Fibroblast of pulmonary artery (primary cell): ENCODE measurements around the gene JPT1.

Experiments used
- DNase-seq: peaks from one replicate; pipeline ENCODE4 v3.0.0-alpha.2; 2010; ENCODE audit warnings: low read depth
- H3K4me3 ChIP-seq: replicated peaks from 2 replicates; pipeline ENCODE4 v1.5.1; 2011; ENCODE audit warnings: low read depth, mild to moderate bottlenecking, control low read depth, low read length, moderate library complexity
- CTCF ChIP-seq: IDR thresholded peaks from 2 replicates; pipeline ENCODE4 v1.5.1; 2011; ENCODE audit warnings: mild to moderate bottlenecking, control low read depth, low read length, inconsistent platforms; ENCODE audit errors: missing control alignments

Gene JPT1

DNA sequence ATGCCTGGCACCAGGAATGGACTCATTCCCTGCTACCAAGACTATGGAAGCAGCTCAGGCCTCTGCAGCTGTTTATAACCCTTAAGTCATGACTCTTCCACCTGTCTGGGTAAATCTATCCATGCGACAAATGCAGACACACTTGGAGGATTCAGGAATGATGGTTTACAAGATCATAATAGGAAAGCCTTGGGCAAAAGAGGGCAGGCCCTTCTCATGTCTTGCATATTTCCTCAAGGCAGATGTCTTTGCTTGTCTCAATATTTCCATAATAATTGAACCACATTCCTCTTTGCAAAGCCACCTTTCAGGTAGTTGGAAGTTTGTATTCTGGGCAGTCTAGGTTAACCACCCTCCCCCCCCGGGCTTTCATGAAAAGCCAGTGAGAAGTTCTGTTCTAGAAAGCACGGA lies 884 bp upstream of the JPT1 start:
- TF ChIP-seq CTCF = no peak
- DNase-seq = no peak
- no peak overlapping the region for H3K4me3 ChIP-seq

DNA sequence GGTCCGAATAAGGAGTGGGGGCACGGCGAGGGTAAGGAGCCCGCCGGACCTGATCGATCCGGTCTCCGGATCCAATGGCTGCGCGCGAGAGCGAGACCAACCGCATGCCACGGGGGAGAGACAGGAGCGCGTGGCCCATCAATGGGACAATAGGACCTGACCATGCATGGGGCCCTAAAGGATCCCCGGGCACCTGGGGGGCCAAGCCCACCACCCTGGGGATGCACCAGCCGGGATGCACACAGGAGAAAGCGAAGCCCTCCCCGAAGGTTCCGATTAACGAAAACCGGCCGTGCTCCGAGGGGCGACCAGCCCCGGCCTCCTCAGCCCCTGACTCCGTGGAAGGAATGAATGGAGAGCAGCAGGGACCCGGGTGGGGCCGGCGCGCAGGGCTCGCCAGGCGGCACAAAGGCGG lies 525 bp downstream of the JPT1 start:
- H3K4me3 ChIP-seq = peak overlapping the region; percentile 86
- no peak for TF ChIP-seq CTCF
- DNase-seq = no peak

GRCh38 chr17:75152922-75153779 lies 1.2 kb downstream of the JPT1 start:
- peak overlapping the region; percentile 86 for H3K4me3 ChIP-seq
- DNase-seq = peak; percentile 24
- no peak for TF ChIP-seq CTCF

- peak overlapping the region; percentile 86 for H3K4me3 ChIP-seq
- DNase-seq = peak; percentile 11
- TF ChIP-seq CTCF = no peak
Measured at GRCh38 chr17:75152523-75152921, 1.8 kb downstream of the JPT1 start.

DNA sequence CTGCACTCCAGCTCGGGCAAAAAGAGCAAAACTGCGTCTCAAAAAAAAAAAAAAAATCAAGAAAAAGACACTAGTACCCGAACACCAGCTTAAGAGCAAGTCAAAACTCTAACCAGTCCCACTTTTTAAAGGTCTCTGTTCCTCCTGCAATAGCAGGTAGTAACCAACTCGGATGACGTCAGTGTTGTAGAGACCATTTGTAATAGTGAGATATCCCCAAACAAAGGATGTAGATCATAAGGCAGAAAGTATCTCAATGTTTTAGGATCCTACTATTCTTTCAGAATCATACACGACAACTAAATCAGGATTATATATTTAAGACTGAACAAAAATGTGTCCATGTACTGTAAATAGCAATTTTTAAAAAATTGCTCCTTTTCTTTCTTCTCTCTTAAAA lies 2.4 kb downstream of the JPT1 start:
- peak; percentile 9 for DNase-seq
- H3K4me3 ChIP-seq = peak overlapping the region; percentile 86

GRCh38 chr17:75147878-75148546 lies 6.3 kb downstream of the JPT1 start:
- TF ChIP-seq CTCF = no peak
- no peak overlapping the region for H3K4me3 ChIP-seq
- no peak for DNase-seq

More for the DNA sequence above, 2.4 kb downstream of the JPT1 start:
- no peak for TF ChIP-seq CTCF
